Psoas muscle (tissue), 8 donors: ENCODE results near the gene PITPNM3. TPM values are rescaled to one million over a fixed set of nuclear protein-coding genes. Genes with fewer than 3 reads are reported as not detected.

Source experiments
- ATAC-seq, 4 donors: fragments of 200-7000 bp; cut with Tn5 transposase; one replicate each; pipeline ENCODE4 v1.9.1; 2020; ENCODE audit warnings: moderate library complexity in 3 of 4, mild to moderate bottlenecking in 2 of 4
- DNase-seq, 2 donors: peaks; one replicate each; pipeline ENCODE4 v3.0.0-alpha.2; 2020
- H3K27ac ChIP-seq: fragments of 200-600 bp; one replicate; pipeline ENCODE4 v1.8.0; 2022
- H3K27me3 ChIP-seq, 3 donors: fragments of 200-600 bp in 1 of 3; one replicate each; pipeline versions ENCODE4 v1.6.1 to v1.8.0; 2013 to 2022; ENCODE audit warnings: low read length in 2 of 3, mild to moderate bottlenecking in 2 of 3, moderate library complexity in 1 of 3; ENCODE audit not compliant: insufficient read depth in 3 of 3
- H3K36me3 ChIP-seq, 2 donors: fragments of 200-600 bp in 1 of 2; one replicate each; pipeline versions ENCODE4 v1.6.1 to v1.8.0; 2013 to 2022; ENCODE audit warnings: low read depth in 1 of 2, mild to moderate bottlenecking in 1 of 2, moderate library complexity in 1 of 2; ENCODE audit not compliant: insufficient read depth in 1 of 2
- H3K4me1 ChIP-seq: fragments of 200-600 bp; one replicate; pipeline ENCODE4 v1.8.0; 2022
- H3K4me3 ChIP-seq: fragments of 200-600 bp; one replicate; pipeline ENCODE4 v1.8.0; 2022; ENCODE audit warnings: mild to moderate bottlenecking
- H3K9me3 ChIP-seq: fragments of 200-600 bp; one replicate; pipeline ENCODE4 v1.8.0; 2022
- CTCF ChIP-seq: fragments of 200-600 bp; IDR thresholded peaks from one replicate; pipeline ENCODE4 v1.8.0; 2022; ENCODE audit warnings: antibody characterized with exemption
- WGBS, 3 donors: extraction: QIAGEN DNeasy Blood & Tissue Kit; methylation state at CpG; one replicate each; pipeline versions ENCODE4 v1.1.6 to v1.1.7; 2013; 5-methylcytosine and 5-hydroxymethylcytosine counted together
- intact Hi-C, 2 donors: fragments of 100-400 bp; cut with DNase I; formaldehyde crosslinking; loops; one replicate each; pipeline versions ENCODE4 v1.11.0 to v1.14.2; 2022
- polyA plus RNA-seq, 3 donors: library from polyadenylated mRNA; stranded (reverse); fragments of 200-250 nt; gene quantifications; one replicate each; pipeline ENCODE4 v1.2.3, GENCODE V29; 2013
- total RNA-seq, 4 donors: library from RNA; stranded (reverse); fragmentation: NEBNext Ultra II Directional in 2 of 4; extraction: Animal tissue kit (Norgen Biotek cat#: 25700) in 2 of 4; gene quantifications; one replicate each; pipeline versions ENCODE4 v1.2.1 to v1.2.4, GENCODE V29; 2021 to 2023
- donor health status: healthy with polysubstance abuse.
- donor health status: DM: no; HTN: no; CAD: no; lungs with moderate emphysema.
- donor health status: Bipolar disorder and iron deficiency.
- donor health status: healthy.
- donor health status: DM: yes; HTN: yes; CAD: no.
- donor health status: DM: no; HTN: no; CAD: no.
- donor health status: DM: no; HTN: no; CAD: no.
- donor health status: DM: yes; HTN: yes; CAD: no.

PITPNM3 gene
- total and polyA plus RNA-seq, 7 donors = 0.08 to 0.65 (median 0.32) TPM

DNA sequence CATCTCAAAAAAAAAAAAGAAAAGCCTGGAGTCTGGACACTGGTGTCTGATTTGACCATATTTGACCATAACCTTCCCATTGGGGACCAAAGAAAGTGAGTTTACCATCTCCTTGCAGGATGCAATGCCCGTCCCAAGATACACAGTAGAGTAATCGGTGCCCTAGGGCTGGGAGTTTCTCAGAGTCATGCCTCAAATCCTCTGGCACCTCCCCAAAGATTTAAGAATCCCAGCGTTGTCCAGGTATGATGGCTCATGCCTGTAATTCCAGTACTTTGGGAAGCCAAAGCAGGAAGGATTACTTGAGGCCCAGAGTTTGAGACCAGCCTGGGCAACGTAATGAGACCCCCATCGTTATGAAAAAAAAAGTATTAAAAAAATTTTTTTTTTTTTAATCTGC lies 5.0 kb downstream of the PITPNM3 start:
- DNase-seq (no peak), ATAC-seq (no peak)
- WGBS, 3 donors = 56 to 60% (median 57%) methylated on average over 5 of the region's 5 CpGs
- TF ChIP-seq CTCF = no peak
- Histone ChIP-seq H3K27me3 (peaks cover 0 to 33% (median 5%) of the 10 kb centered on the region in 3 donors), H3K36me3 (no peaks in the 10 kb centered on the region), H3K4me1 (no peaks in the 10 kb centered on the region), H3K4me3 (no peak overlapping the region), H3K9me3 (no peaks in the 10 kb centered on the region), H3K27ac (no peak overlapping the region)
- intact Hi-C loops = no loop called here

GRCh38 chr17:6549384-6550036 lies 6.8 kb downstream of the PITPNM3 start:
- Histone ChIP-seq H3K4me1 (no peaks in the 10 kb centered on the region), H3K27me3 (peaks cover 0 to 15% (median 1%) of the 10 kb centered on the region in 3 donors), H3K36me3 (no peaks in the 10 kb centered on the region), H3K9me3 (no peaks in the 10 kb centered on the region), H3K27ac (no peak overlapping the region), H3K4me3 (no peak overlapping the region)
- no peak for TF ChIP-seq CTCF
- DNase-seq = peak in 1 of 2 donors; percentile 12
- intact Hi-C loops = no loop called here
- ATAC-seq = no peak
- 50 to 68% (median 68%) methylated on average over 9 of the region's 9 CpGs for WGBS, 3 donors

DNA sequence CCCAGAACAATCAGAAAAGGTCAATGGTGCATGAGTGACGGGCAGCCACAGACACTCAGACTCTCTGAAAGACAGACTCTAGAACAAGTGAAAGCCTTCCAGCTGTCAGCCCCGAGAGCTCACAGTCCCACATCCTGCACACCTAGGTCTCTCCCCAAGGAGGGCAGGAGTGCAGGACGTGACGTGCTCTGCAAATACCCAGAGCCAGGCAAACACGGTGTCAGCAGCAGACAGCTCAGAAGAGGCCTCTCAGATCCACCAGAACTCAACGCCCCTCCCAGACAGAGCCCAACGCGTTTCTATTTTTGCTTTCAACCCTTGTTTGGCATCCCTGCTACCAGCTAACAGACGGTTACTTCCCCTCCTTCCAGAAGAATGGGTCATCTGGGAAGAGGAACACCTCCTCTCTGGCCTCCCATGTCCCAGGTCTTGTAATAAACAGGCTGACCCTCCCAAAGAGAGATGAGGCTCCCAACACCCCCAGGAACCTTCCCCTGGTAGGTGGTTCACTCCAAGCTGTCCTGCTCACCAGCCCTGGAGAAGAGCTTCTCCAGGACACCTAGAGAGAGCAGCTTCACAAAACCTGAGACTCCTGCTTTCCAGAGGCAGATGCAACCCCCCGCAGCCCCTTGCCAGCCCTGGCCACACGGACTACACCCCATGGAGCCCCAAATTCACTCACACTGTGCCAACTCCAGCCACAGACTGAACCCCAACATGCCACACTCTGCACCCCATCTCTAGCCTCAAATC lies 7.6 kb downstream of the PITPNM3 start:
- Histone ChIP-seq H3K4me3 (no peak overlapping the region), H3K27ac (no peak overlapping the region), H3K27me3 (peaks cover 0 to 9% (median 1%) of the 10 kb centered on the region in 3 donors), H3K9me3 (no peaks in the 10 kb centered on the region), H3K4me1 (no peaks in the 10 kb centered on the region), H3K36me3 (no peaks in the 10 kb centered on the region)
- DNase-seq (peak in 1 of 2 donors; percentile 36), ATAC-seq (no peak)
- intact Hi-C loops = no loop called here
- no peak for TF ChIP-seq CTCF
- WGBS, 3 donors = 28 to 38% (median 36%) methylated on average over 11 of the region's 11 CpGs

DNA sequence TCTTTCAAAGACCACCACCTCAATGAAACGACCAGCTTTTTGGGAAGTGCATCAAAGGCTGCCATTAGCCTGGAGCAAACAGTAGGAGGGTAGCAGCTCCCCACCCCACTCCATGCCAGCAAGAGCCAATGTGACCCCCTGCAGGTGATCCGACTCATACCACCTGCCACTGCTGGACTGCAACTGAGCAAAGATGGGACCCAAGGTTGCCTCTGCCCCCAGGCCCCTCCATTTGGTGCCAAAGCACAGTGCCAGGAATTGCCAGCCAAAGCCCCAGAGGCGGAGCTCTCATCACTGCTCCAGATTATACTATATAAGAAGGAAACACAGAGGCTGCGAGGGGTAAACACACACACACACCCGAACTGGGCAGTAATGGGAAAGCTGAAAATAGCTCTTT lies 8.3 kb downstream of the PITPNM3 start:
- TF ChIP-seq CTCF = no peak
- H3K4me3 ChIP-seq = no peak overlapping the region
- H3K27me3 ChIP-seq = peaks cover 0 to 3% (median 2%) of the 10 kb centered on the region in 3 donors
- H3K27ac ChIP-seq = no peak overlapping the region
- ATAC-seq (no peak), DNase-seq (peak in 1 of 2 donors; percentile 23)
- H3K4me1 ChIP-seq = no peaks in the 10 kb centered on the region
- 70 to 75% (median 75%) methylated on average over 5 of the region's 5 CpGs for WGBS, 3 donors
- no peaks in the 10 kb centered on the region for H3K36me3 ChIP-seq
- no peaks in the 10 kb centered on the region for H3K9me3 ChIP-seq
- intact Hi-C loops = no loop called here
